GM21737 (cell line): Measurements from ENCODE around the gene GMDS.

Experiments
- ATAC-seq: cut with Tn5 transposase; IDR thresholded peaks from one replicate; pipeline ENCODE4 v1.9.1; 2021; ENCODE audit warnings: mild to moderate bottlenecking, moderate library complexity; ENCODE audit not compliant: unreplicated experiment

Gene GMDS

GRCh38 chr6:2181567-2181966 lies 63.8 kb downstream of the GMDS start:
- no peak for ATAC-seq

DNA sequence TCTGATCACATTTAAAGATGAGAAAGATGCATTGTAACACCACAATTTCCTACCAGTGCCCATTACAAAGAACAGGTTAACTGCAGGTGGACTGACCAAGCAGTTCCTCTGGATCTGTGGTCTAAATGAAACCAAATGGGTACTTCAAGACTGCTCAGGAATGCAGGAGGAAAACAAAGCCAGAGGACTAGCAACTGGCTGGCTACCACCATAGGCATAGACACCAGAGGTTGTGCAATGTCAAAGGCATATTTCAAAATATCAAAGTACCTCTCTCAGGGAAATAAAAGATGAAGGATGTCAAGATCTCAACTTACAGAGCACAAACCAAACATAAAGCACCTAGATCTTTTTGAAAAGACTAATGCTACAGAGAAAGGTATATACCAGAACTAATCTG lies 65.5 kb downstream of the GMDS start:
- no peak for ATAC-seq

- ATAC-seq: no peak
Measured at GRCh38 chr6:2179241-2179640, 66.2 kb downstream of the GMDS start.

GRCh38 chr6:2178125-2178524 lies 67.3 kb downstream of the GMDS start:
- ATAC-seq: no peak

- no peak for ATAC-seq
Measured at GRCh38 chr6:2175825-2176224, 69.6 kb downstream of the GMDS start.

- ATAC-seq: no peak
Measured at GRCh38 chr6:2173203-2173961, 72.0 kb downstream of the GMDS start.

DNA sequence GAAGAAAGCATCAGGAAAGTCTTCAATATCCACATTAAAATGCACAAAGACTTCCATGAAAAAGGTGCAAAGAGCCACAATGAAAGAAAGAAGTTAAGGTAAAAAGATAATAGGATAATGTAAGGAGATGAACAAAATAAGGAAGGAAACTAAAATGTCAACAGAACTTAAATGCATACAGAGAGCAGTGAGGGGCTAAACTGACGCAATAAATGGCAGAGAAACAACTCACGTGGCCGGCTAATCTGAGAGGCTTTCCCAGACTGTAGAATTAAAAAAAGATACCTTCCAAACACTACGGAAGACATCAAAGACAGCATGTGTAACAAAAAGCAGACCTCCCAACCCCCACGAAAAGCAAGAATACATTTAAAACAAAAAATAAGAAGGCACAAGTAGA lies 73.7 kb downstream of the GMDS start:
- ATAC-seq: no peak

DNA sequence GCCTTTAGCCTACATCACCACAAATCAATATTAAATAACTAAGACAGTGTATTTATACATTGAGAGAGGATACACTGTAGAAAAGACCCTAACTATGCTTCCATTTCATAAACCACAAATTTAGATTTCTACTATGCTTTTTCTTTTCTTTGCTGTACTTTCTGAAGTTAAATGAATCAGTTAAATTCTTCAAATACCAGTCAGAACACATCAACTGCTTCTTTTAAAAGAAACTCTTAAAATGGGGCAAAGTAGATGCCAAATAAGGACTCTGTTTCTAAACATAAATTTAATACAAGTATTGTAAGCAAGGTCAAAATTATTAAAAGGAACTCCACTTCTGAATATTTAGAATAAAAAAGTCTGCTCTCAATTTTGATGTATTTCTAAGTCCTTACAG lies 76.9 kb downstream of the GMDS start:
- ATAC-seq: no peak

DNA sequence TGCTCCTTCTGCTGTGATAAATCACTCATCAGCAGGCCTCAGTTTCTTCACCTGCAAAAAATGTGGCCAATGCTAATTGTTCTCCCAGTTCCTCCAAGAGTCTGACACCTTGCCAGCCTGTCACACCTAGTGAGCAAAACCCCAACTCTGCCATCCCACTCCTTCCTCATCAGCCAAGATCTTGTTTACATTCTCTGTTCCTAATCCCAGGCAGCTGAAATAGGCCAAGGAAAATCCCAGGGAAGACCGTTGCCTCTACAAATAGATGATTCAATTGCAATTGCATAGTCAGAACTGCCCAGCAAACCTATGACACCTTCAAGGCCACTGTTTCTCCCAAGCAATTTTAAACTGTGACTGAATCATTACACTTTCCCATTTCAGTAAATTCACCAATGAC lies 78.7 kb downstream of the GMDS start:
- ATAC-seq: no peak

GRCh38 chr6:2165286-2165685 lies 80.1 kb downstream of the GMDS start:
- ATAC-seq: no peak

DNA sequence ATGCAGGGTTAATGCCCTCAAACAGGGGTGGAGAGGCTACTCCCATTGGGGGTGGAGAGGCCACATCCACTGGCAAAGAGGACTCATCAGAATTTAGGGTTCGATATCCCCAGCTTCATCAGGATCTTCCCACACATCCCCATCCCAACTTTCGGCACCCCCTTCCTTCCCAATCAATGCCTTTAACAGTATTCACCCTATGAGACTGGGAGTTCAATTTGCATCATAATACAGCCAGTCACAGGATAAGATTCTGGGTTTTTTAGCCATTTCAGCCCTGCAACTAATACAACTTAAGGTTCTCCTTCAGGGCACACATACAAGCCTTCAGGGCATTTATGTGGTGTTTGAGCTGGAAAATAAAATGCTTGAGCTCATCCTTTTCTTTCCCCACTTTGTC lies 80.9 kb downstream of the GMDS start:
- no peak for ATAC-seq

- ATAC-seq: no peak
Measured at GRCh38 chr6:2162079-2162445, 83.3 kb downstream of the GMDS start.

DNA sequence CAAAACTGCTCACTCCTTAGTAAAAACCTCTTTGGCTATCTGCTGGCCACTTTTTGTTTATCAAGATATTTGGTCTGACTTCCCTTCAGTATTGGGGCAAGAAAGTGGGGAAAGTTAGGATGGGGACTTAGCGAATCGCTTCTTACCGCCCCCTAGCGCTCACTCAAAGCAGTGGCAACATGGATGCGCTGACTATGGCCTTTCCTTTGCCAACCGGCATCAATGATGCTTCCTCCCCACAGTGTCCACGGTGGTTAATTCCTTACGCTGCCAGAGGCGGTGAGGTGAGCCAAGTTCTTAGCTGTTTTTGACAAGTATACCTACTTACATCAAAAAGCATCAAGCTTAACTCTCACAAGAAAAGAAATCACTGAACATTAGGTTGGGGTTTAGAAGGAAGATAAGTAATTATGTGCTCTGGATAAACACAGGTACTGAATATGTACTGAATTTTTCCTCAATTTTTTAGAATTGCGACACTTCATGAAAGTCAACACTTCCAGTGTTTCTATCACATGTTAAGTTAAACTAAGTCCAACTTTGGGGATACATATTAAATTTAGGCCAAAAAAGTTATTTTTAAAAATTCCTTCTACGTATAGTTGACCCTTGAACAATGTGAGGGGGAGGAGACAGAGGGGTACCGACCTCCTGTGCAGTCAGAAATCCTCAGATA lies 86.7 kb downstream of the GMDS start:
- ATAC-seq: no peak

GRCh38 chr6:2157441-2158127 lies 87.8 kb downstream of the GMDS start:
- no peak for ATAC-seq

DNA sequence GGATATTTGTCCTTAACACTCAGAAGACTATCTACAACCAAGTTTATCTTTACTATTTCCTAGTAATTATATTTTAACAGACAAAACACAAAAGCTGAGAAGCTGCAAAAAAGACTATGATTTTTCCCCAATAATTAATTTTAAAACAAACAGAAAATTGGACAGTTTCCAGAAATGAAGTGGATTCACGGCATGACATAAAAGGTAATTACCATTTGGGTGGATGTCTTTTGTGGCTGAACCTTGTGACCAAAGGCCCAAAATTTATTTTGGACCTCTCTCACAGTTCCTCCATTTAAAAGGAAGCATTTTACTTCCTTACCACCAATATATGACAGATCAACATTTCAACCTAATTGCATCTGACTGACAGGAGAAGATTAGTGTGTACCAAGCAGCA lies 90.2 kb downstream of the GMDS start:
- no peak for ATAC-seq

- ATAC-seq: no peak
Measured at GRCh38 chr6:2149361-2150006, 95.9 kb downstream of the GMDS start.

DNA sequence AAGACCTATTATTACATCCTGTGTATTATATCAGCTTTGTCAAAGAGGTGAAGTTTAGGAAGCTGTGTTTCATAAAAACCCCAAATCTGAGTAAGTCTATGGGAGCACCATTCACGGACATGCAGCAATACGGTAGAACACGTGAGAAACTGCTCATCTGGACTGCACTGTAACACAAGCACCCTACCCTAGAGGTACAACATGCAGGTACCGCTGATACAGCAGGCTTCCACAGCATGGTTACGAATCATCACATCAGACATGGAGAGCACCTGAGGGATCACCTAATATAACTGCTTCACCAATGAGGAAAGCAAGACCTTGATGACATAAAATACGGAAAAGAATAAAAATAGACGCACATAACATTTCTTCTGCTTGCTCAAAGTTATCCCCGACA lies 96.7 kb downstream of the GMDS start:
- ATAC-seq: no peak

DNA sequence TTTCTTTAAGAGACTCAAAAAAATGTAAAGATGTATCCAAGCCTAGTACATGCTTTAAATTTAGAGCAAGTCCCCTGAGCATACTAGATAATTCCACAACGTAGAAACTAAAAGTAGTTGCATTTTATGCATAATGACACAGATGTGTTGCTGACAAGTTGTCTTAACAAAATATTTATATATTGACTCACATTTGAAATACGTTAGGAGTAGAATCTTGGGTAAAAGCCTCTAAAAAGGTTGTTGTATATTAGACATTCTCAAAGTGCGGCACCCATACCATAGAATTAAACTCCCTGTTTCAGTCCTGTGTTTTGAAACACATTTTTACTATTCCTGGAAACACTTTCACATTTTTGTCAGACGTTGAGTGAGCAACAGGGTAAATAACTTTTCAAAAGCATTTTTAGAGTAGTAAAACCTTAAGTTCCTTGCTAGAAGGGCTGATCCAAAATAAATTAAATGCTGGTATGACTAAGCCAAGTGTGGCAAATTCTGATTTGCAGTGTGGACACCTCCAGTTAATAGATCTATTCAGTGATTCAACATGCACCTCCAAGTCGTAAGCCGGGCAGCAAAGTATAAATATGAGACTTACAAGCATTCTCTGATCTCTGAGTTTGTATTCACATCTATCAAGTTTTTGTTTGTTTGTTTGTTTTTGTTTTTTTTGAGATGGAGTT lies 97.5 kb downstream of the GMDS start:
- no peak for ATAC-seq

- no peak for ATAC-seq
Measured at GRCh38 chr6:2147261-2147660, 98.1 kb downstream of the GMDS start.

DNA sequence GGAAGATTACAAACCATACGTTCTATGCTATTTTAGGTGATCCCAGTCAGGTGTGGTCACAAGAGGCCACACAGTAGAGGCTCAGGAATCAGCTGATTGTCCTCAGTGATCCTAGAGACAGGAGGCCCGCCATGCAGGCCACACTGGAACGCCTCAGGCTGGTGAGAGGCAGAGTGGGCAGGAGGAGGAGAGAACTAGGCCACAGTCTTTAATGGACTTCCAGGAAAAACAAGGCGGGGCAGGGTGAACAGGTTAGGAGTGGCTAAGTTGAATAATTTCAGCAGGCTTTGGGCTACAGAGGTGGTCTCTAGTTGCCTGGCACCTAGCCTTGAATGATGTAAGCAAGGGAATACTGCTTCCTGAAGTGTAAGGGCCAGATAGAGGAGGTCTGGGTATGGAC lies 101.2 kb downstream of the GMDS start:
- no peak for ATAC-seq

DNA sequence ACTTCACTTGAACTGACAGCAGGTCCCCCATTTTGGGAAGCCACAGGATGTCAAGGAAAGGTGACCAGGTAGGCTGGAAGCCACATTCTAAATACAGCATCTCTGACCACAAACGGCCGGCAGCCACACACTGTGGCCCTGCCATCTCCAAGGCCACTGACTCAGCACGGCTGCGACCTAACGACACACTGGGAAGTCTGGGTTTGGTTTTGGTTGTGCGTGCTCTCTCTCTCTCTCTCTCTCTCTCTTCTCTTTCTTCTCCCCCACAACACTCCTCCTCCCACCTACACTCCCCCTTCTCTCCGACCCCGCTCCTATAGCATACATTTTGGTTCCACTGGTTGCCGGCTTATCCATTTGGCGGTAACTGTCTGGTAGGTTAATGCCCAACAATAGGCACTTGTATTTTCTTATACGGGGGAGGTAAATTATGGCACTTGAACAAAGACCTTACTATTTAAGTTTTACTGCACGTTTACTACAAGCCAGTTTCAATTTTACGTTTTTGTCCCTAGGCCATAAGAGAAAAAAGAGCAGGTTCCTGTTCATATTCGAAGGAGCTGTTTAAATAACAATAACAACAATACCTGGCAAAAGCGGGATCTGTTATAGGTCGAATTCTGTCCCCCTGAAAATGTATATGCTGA lies 103.6 kb downstream of the GMDS start:
- no peak for ATAC-seq
